HepG2 (cell line): ENCODE measurements around the gene DUSP21. TPM values are rescaled to one million over a fixed set of nuclear protein-coding genes. Genes with fewer than 3 reads are reported as not detected.

ENCODE experiments used
- DR1 ChIP-seq: sonication (generic); formaldehyde crosslinking; IDR thresholded peaks from 2 replicates; pipeline ENCODE4 v1.8.0; 2021; ENCODE audit warnings: mild to moderate bottlenecking, missing genetic modification reagents, inconsistent platforms
- ELF3 ChIP-seq: IDR thresholded peaks from 2 replicates; pipeline ENCODE4 v1.6.1; 2016; ENCODE audit warnings: missing genetic modification reagents, missing compliant biosample characterization
- GABPA ChIP-seq, 2 experiments: IDR thresholded peaks; 2 replicates each; pipeline ENCODE4 v1.6.1; 2011 to 2016; ENCODE audit warnings: low read depth in 2 of 2, low read length in 1 of 2, missing biosample characterization in 1 of 2, missing genetic modification characterization in 1 of 2
- GABPB1 ChIP-seq: IDR thresholded peaks from 2 replicates; pipeline ENCODE4 v1.6.1; 2016; ENCODE audit warnings: mild to moderate bottlenecking, missing genetic modification reagents, moderate library complexity, missing compliant biosample characterization
- HOXA3 ChIP-seq: sonication (generic); formaldehyde crosslinking; IDR thresholded peaks from 2 replicates; pipeline ENCODE4 v1.5.0; 2020; ENCODE audit warnings: missing genetic modification reagents
- NFYB ChIP-seq: sonication (generic); formaldehyde crosslinking; IDR thresholded peaks from 2 replicates; pipeline ENCODE4 v1.4.0; 2020; ENCODE audit warnings: missing genetic modification reagents
- NFYC ChIP-seq: IDR thresholded peaks from 2 replicates; pipeline ENCODE4 v1.6.1; 2016; ENCODE audit warnings: missing genetic modification reagents, missing compliant biosample characterization
- POLR2A ChIP-seq, 2 experiments: IDR thresholded peaks; 2 replicates each; pipeline ENCODE4 v1.6.1; 2011; ENCODE audit warnings: low read depth in 2 of 2, low read length in 2 of 2, mild to moderate bottlenecking in 1 of 2, moderate library complexity in 1 of 2; ENCODE audit not compliant: insufficient read depth in 1 of 2
- RAD51 ChIP-seq: fragments of 450-650 bp; IDR thresholded peaks from 2 replicates; pipeline ENCODE4 v1.6.1; 2016; ENCODE audit warnings: borderline replicate concordance
- RXRA ChIP-seq: sonication (generic); formaldehyde crosslinking; IDR thresholded peaks from 2 replicates; pipeline ENCODE4 v1.5.1; 2020; ENCODE audit warnings: missing genetic modification reagents
- ZNF564 ChIP-seq: sonication (generic); formaldehyde crosslinking; IDR thresholded peaks from 2 replicates; pipeline ENCODE4 v1.8.1; 2023; ENCODE audit warnings: mild to moderate bottlenecking, missing genetic modification reagents
- ZNF644 ChIP-seq: IDR thresholded peaks from 2 replicates; pipeline ENCODE4 v1.6.1; 2016; ENCODE audit warnings: low read depth
- ZNF883 ChIP-seq: sonication (generic); formaldehyde crosslinking; IDR thresholded peaks from 2 replicates; pipeline ENCODE4 v1.5.1; 2020; ENCODE audit warnings: mild to moderate bottlenecking, missing genetic modification reagents; ENCODE audit errors: not compliant biosample characterization
- polyA plus RNA-seq, 8 experiments: library from polyadenylated mRNA; depleted of rRNA in 3 of 8; stranded (reverse) in 7 of 8; unstranded in 1 of 8; fragments of >200 nt; fragmentation: Illumina TruSeq in 4 of 8; extraction: Trizol in 4 of 8; gene quantifications; 2 replicates each; pipeline versions ENCODE4 v1.2.1 to v1.2.3, GENCODE V29; 2011 to 2016; ENCODE audit warnings: low read depth in 4 of 8, missing spikeins in 1 of 8, mixed read lengths in 1 of 8; ENCODE audit not compliant: insufficient read depth in 1 of 8
- total RNA-seq, 5 experiments: library from RNA; depleted of rRNA; stranded (reverse); fragments of >200 nt; fragmentation: Illumina TruSeq; extraction: Trizol; gene quantifications; 2 replicates each; pipeline ENCODE4 v1.2.3, GENCODE V29; 2016; ENCODE audit warnings: low read depth in 1 of 5
- TF ChIP-seq, protein P1 (sequence below): sonication (generic); formaldehyde crosslinking; IDR thresholded peaks from 2 replicates; pipeline ENCODE4 v1.9.0; 2021; ENCODE audit warnings: missing genetic modification reagents, borderline replicate concordance
- TF ChIP-seq, protein P2 (sequence below): sonication (generic); formaldehyde crosslinking; conservative IDR thresholded peaks from 2 replicates; pipeline ENCODE4 v1.4.0; 2020; ENCODE audit warnings: missing genetic modification reagents
- TF ChIP-seq, protein P3 (sequence below): sonication (generic); formaldehyde crosslinking; IDR thresholded peaks from 2 replicates; pipeline ENCODE4; 2020; ENCODE audit warnings: missing genetic modification reagents, mild to moderate bottlenecking, borderline replicate concordance
- TF ChIP-seq, protein P4 (sequence below), 2 experiments: sonication (generic) in 1 of 2; formaldehyde crosslinking in 1 of 2; IDR thresholded peaks; 2 replicates each; pipeline versions ENCODE4 v1.4.0 to v1.6.1; 2018 to 2020; ENCODE audit warnings: missing genetic modification reagents in 2 of 2, borderline replicate concordance in 1 of 2, low read depth in 1 of 2, mild to moderate bottlenecking in 1 of 2, missing biosample characterization in 1 of 2
- TF ChIP-seq, protein P5 (sequence below), 2 experiments: fragments of 450-650 bp in 1 of 2; sonication (generic) in 1 of 2; formaldehyde crosslinking; IDR thresholded peaks; 2 replicates each; pipeline versions ENCODE4 v1.5.0 to v1.8.0; 2020 to 2022; ENCODE audit warnings: mild to moderate bottlenecking in 1 of 2, missing genetic modification reagents in 1 of 2

DUSP21 gene
- total and polyA plus RNA-seq, 2 of the 13 experiments (the other 11 are each of a cell fraction or from before 2014, with no cell fraction given) = not detected

DNA sequence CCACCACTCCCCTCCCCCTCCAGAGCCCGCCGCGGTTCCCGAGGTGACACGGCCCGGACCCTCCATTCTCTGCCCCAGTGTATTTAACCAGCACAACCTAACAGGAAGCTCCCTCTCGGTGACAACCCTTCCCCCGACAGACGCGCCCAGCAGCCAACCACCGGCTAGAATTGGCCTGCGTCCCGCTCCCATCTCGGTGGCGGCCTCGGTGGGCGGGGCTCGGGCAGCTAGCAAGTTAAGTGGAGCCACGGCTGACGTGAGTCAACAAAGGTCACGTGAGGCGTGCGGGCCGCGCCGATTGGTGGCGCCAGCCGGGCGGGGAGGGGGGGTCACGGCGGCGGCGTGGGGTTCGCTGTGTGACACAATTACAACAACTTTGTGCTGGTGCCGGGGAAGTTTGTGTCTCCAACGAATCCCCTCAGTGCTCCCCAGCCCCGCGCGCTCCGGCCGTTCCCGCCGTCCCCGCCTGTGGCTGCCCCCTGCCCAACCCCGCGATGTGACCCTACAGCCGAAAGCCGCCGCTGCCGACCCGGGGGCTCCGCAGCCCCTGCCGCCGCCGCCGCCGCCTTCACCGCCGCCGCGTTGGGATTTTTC is 29.1 kb downstream of the DUSP21 start, which contains the start of gene KDM6A (continued):
- TF ChIP-seq, protein P1, sequence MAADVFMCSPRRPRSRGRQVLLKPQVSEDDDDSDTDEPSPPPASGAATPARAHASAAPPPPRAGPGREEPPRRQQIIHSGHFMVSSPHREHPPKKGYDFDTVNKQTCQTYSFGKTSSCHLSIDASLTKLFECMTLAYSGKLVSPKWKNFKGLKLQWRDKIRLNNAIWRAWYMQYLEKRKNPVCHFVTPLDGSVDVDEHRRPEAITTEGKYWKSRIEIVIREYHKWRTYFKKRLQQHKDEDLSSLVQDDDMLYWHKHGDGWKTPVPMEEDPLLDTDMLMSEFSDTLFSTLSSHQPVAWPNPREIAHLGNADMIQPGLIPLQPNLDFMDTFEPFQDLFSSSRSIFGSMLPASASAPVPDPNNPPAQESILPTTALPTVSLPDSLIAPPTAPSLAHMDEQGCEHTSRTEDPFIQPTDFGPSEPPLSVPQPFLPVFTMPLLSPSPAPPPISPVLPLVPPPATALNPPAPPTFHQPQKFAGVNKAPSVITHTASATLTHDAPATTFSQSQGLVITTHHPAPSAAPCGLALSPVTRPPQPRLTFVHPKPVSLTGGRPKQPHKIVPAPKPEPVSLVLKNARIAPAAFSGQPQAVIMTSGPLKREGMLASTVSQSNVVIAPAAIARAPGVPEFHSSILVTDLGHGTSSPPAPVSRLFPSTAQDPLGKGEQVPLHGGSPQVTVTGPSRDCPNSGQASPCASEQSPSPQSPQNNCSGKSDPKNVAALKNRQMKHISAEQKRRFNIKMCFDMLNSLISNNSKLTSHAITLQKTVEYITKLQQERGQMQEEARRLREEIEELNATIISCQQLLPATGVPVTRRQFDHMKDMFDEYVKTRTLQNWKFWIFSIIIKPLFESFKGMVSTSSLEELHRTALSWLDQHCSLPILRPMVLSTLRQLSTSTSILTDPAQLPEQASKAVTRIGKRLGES (CRISPR knock-in tag) = no peak
- TF ChIP-seq RAD51 (peak; percentile 80), HOXA3 (peak; percentile 13; the same call in 1 of the 2 replicates), NFYB (peak; percentile 86), ZNF883 (CRISPR knock-in tag) (no peak), GABPB1 (CRISPR knock-in tag) (peak; percentile 92), ZNF644 (CRISPR knock-in tag) (no peak), POLR2A (IDR thresholded peaks at IDR 0.05; ENCODE audit: insufficient read depth in 1 of 2, low read depth in 2 of 2, low read length in 2 of 2) (peak in 1 of 2 experiments; percentile 58; a peak in 1 of 4 replicates), ELF3 (CRISPR knock-in tag) (peak; percentile 54), RXRA (CRISPR knock-in tag) (no peak; the same call in 1 of the 2 replicates), ZNF564 (no peak), DR1 (peak; percentile 74), GABPA (IDR thresholded peaks at IDR 0.05; ENCODE audit: low read depth, low read length) (peak; percentile 64), GABPA (CRISPR knock-in tag; IDR thresholded peaks at IDR 0.05; ENCODE audit: low read depth) (peak; percentile 89), NFYC (CRISPR knock-in tag) (peak; percentile 88)
- TF ChIP-seq, protein P2, sequence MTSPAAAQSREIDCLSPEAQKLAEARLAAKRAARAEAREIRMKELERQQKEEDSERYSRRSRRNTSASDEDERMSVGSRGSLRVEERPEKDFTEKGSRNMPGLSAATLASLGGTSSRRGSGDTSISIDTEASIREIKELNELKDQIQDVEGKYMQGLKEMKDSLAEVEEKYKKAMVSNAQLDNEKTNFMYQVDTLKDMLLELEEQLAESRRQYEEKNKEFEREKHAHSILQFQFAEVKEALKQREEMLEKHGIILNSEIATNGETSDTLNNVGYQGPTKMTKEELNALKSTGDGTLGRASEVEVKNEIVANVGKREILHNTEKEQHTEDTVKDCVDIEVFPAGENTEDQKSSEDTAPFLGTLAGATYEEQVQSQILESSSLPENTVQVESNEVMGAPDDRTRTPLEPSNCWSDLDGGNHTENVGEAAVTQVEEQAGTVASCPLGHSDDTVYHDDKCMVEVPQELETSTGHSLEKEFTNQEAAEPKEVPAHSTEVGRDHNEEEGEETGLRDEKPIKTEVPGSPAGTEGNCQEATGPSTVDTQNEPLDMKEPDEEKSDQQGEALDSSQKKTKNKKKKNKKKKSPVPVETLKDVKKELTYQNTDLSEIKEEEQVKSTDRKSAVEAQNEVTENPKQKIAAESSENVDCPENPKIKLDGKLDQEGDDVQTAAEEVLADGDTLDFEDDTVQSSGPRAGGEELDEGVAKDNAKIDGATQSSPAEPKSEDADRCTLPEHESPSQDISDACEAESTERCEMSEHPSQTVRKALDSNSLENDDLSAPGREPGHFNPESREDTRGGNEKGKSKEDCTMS (CRISPR knock-in tag) = no peak
- TF ChIP-seq, protein P3, sequence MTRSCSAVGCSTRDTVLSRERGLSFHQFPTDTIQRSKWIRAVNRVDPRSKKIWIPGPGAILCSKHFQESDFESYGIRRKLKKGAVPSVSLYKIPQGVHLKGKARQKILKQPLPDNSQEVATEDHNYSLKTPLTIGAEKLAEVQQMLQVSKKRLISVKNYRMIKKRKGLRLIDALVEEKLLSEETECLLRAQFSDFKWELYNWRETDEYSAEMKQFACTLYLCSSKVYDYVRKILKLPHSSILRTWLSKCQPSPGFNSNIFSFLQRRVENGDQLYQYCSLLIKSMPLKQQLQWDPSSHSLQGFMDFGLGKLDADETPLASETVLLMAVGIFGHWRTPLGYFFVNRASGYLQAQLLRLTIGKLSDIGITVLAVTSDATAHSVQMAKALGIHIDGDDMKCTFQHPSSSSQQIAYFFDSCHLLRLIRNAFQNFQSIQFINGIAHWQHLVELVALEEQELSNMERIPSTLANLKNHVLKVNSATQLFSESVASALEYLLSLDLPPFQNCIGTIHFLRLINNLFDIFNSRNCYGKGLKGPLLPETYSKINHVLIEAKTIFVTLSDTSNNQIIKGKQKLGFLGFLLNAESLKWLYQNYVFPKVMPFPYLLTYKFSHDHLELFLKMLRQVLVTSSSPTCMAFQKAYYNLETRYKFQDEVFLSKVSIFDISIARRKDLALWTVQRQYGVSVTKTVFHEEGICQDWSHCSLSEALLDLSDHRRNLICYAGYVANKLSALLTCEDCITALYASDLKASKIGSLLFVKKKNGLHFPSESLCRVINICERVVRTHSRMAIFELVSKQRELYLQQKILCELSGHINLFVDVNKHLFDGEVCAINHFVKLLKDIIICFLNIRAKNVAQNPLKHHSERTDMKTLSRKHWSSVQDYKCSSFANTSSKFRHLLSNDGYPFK (CRISPR knock-in tag) = peak; percentile 76; the same call in 1 of the 2 replicates
- TF ChIP-seq, protein P4, sequence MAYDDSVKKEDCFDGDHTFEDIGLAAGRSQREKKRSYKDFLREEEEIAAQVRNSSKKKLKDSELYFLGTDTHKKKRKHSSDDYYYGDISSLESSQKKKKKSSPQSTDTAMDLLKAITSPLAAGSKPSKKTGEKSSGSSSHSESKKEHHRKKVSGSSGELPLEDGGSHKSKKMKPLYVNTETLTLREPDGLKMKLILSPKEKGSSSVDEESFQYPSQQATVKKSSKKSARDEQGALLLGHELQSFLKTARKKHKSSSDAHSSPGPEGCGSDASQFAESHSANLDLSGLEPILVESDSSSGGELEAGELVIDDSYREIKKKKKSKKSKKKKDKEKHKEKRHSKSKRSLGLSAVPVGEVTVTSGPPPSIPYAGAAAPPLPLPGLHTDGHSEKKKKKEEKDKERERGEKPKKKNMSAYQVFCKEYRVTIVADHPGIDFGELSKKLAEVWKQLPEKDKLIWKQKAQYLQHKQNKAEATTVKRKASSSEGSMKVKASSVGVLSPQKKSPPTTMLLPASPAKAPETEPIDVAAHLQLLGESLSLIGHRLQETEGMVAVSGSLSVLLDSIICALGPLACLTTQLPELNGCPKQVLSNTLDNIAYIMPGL (CRISPR knock-in tag; IDR thresholded peaks at IDR 0.05; ENCODE audit: borderline replicate concordance in 1 of 2, low read depth in 1 of 2) = peak in 1 of 2 experiments; percentile 21; a peak in 2 of 4 replicates
- TF ChIP-seq, protein P5, sequence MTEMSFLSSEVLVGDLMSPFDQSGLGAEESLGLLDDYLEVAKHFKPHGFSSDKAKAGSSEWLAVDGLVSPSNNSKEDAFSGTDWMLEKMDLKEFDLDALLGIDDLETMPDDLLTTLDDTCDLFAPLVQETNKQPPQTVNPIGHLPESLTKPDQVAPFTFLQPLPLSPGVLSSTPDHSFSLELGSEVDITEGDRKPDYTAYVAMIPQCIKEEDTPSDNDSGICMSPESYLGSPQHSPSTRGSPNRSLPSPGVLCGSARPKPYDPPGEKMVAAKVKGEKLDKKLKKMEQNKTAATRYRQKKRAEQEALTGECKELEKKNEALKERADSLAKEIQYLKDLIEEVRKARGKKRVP (CRISPR knock-in tag; IDR thresholded peaks at IDR 0.05) = no peak
